GM18508 (cell line): ENCODE results near the gene RALB.
"Not testable (repeated sequence)": the region's sequence is repeated elsewhere in the genome, so short reads cannot be mapped to it uniquely, and the experiment has no call there.

Source experiments
- ATAC-seq: cut with Tn5 transposase; IDR thresholded peaks from one replicate; pipeline ENCODE4 v1.9.1; 2021; ENCODE audit warnings: moderate number of reproducible peaks; ENCODE audit not compliant: insufficient read depth, unreplicated experiment

The RALB gene

DNA sequence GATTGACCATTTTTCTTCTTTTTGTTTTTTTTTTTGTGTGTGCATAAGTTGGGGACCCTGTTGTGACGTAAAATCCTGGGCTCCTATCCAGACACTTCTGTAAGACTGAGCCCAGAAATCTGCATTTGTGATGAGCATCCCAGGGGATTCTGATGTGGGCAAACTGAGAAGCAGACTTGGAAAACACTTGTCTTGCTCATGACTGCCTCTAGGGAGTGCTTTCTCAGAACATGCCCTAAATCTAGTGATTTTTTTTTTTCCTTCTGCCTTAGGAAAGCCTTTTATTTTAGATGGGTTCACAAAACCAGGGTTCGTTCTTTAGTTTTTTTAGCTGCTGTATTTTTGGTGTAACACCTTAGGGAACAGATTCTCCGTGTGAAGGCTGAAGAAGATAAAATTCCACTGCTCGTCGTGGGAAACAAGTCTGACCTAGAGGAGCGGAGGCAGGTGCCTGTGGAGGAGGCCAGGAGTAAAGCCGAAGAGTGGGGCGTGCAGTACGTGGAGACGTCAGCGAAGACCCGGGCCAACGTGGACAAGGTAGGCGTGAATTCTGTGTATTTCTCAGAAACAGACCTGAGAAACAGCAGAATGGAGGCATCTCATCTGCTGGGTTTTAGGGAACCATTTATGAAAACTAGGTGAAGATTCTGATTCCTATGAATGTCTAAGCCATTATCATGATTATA lies 36.7 kb downstream of the RALB start:
- no peak for ATAC-seq

DNA sequence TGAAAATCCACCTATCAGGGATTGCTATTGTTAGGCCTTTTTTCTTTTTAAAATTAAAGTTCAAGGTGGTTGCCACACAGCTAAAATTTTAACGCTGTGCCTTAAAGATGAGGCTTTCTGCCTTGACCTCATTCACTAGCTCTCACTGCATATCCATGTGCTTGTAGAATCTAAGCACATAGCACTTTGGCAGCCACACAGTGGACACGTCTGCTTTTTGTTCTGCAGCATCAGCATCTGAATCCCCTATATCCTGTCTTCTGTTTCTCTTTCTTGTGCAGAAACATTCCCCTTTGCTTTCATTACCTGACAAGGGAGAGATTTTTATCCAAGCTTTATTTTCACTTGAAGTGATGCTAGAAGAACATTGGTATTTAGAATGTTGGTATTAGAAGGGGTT lies 38.1 kb downstream of the RALB start:
- ATAC-seq, result no peak

DNA sequence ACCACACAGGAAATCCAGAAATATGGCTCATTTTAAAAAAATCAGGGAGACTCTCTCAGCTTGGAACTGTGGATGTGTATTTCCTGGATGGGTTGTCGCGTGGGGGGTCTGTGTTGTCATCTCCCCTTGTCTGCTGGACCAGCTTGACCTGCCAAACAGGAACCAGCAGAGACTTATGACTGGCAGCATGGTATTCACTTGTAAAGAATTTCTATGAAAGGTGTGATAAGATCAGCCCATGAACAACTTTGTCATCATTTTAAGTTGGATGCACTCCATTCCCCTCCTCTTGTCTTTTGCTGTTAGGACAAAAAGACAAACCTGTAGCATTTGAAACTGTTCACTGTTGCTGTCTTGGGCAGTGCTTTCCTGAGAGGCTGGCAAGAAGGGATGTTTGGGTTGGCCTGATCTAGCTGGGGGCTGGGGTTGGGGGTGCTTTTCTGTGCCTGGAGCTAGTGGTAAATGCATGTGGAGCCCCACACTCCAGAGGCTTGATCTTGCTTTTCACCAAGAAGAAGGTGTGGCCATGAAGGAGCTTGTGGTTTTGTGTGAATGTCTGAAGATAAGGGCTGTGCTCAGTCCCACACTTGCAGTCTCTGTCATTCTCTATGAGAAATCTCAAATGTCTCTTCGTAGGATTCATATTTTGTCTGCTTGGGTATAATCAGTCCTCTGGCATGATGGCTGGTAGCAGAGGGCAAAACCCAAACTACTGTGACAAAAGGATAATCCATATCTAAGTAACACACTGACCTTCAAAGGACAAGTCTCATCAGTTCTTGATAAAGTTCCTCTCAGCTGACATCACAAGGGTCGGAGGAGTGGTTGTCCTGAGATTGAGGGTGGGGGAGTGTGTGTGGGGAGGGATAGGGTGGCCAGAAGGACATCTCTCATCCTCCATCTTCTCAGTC lies 39.0 kb downstream of the RALB start:
- ATAC-seq, result no peak

DNA sequence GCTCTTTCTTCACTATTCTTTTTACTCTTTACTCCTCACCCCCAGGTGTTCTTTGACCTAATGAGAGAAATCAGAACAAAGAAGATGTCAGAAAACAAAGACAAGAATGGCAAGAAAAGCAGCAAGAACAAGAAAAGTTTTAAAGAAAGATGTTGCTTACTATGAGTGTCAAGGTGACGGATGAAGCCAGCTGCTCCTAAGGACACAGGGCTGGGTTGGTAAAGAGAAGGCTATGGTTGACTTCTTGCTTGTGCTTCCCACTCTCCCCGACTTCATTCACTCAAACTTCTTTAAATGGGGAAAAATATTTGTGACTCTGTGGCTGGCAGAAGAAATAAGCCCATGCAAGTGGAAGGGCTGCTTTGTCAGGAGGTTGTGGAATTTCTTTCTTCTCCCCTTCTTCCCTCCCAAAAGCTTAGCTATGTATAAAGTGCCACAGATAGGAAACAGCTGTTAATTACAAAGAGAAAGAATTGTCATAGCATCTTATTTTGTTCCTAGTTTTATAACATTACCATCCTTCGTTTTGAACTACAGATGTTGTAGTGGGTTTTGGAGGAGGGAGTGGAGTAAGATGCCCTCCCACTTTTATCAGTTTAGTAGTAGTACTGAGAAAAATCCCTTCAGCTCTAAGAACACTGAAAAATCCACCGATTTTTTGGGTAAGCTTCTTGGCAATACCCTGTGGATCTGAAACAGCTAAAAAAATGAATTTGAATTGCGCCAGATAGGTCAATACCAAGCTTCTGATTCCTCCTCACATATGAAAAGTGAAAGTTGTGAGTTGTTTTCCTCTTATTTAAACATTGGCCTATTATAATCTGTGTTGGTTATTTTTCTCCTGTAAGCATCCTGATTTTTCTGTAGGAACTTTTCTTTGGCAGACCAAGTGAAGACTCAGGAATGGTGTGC lies 40.7 kb downstream of the RALB start:
- ATAC-seq, result no peak

DNA sequence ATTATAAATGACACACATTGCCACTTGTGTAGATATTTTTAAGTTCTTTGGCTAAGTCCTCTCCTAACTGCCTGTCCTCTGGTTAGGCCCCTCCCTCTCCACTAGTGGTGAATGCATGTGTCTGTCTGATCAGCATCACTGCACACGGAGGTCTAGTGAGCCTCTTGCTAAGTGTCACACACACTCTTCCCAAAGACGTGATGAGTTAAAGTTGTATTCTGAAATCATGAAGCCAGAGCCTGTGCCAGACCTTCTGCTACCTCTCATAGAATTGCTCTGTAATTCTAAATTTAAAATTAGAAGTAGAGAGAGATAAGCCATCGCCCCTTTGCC lies 41.3 kb downstream of the RALB start:
- ATAC-seq, result no peak

DNA sequence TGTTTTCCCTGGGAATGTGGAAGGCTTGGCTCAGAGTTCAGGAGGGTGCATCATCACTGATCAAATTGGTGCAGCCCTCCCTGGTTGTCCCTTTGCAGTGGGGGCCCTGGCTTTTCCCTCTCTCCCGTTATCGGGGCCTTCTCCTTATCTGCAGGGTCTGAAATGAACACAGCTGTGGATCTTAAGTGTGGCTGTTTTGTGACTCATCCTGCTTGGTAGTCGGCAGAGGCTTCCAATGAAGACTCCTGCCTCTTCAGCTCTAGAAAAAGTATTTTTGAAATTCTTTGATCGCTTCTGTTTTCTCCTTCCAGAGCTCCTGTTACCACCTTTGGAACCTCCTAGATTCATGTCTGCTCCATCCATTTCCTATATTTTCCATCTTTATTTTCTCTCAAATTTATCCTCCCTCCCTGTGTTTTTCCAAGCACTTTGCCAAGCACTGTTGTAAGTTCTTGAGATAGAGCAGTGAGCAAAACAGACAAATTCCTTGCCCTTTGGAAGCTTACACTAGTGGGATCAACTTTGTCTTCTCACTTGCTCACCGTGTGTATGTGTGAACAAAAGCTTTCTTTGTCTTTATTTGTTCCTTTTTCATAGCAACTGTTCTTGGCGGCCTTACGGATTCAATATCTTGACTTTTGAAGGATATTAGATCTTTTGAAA lies 45.7 kb downstream of the RALB start:
- ATAC-seq, result no peak

DNA sequence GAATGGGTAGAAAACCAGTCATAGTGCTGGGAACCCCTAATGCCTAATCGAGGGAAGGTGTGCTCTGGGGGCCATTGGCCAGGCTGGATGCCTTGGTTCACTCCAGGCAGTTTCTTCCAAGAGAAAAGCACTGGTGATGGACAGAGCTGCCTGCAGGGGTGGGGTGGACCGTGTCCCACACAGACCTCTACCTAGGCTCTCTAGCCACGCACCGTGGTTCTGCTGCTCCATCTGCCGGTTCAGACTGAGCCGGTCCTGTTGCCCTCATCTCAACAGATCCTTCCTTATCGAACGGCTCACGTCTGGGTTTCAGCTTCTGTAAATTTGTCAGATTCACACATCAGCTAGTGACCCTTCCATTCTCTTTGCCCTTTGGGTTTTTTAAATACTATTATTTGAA lies 46.4 kb downstream of the RALB start:
- no peak for ATAC-seq

DNA sequence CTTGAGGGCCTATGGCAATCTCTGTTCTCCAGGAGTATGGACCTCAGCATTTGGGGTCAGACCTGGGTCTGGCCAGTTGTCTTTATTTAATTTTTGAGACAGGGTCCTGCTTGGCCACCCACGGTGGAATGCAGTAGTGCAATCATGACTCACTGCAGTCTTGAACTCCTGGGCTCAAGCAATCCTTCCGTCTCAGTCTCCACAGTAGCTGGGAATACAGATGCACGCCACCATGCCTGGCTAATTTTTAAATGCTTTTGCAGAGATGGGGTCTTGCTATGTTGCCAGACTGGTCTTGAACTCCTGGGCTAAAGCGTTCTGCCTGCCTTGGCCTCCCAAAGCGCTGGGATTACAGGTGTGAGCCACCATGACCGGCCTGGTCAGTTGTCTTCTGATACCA lies 46.9 kb downstream of the RALB start:
- ATAC-seq, result no peak

DNA sequence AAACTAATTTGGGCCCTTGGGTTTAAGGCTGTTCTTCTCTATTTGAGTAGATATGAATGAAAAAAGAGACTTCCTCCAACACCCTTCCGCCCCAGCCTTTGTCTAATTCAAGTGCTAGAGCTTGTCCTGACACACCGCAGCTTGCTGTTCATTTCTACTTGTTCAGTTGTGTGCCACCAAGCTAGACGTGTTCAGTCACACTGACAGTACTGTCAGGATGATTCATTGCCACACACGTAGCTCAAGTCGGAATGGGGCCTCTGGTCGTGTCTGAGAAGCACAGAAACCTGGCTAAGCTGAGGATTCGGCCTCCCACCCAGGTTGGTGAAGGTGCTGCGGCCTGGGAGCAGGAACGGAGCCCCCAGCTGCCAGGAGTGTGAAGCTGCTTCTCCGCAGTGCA lies 47.7 kb downstream of the RALB start:
- ATAC-seq, result no peak

DNA sequence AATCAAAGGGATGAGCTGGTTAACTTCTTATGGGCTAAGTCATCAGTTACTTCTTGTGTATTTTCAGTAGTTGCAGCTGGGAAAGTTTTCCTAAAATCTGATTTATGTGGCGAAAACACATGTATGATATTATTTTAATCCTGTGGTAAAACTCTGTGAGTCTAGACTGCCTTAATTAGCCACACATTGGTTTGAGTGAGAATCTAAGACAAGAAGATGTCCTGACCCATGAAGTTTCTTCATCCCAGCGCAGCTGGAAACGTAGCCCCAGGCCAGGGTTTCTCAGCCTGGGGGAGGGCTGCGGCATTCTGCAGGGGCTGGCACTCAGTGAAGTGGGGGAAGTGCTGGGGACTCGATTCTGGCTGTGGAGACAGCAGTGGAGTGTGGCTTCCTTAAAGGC lies 48.6 kb downstream of the RALB start:
- ATAC-seq, result no peak

DNA sequence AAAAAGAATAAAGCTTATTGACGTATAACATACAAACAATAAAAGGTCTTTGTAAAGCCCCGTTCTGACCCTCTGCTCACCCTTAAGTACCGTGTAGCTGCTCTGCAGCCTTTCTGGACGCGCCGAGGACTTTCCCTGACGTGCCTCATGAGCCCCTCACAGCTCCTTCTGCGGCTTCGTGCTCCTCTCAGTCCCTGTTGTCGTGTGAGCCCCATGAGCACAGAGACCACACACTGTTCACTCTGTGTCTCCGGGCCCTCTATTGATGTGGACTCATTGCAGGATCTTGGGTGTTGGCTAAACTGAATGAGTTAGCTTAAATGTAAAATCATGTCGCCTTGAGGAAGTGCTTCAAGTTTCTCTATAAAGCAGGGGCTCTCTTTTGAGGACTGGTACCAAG lies 49.6 kb downstream of the RALB start:
- ATAC-seq, result no peak

DNA sequence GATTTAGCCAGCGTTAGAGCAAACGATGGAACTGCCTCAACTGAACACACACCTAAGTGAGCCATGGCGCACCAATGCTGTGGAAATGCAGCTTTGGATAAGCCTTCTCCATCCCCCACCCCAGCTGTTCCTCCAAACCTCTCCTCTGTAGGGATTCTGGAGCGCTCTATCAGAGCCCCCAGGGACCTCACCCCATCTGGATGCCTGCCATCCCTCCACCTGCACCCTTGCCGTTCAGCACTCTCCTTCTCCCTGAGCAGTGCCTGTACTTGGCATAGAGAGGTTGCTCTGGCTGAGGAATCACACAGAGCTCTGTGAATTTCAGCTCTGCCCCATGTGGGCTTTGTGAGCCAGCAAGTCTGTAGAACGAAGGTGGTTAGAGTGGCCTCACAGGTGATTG lies 50.5 kb downstream of the RALB start:
- no peak for ATAC-seq

DNA sequence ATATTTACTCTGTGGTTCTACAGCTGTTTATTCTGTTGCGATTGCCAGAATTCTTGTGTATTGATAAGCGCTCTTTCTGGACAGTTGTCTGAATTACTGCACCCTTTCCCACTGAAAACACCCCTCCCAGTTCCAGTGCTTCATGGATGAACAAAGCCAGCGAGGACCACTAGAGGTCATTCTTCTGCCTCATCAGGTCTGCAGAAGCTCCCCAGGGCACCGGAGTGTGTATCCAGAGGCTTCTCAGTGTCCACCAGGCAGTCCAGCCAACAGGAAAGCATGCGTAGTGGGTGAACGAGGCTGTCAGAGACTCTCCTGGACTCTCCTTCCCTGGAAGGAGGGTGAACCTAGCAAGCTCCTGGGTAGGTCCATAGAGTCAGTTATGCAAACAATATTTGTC lies 52.6 kb downstream of the RALB start:
- ATAC-seq, result no peak

DNA sequence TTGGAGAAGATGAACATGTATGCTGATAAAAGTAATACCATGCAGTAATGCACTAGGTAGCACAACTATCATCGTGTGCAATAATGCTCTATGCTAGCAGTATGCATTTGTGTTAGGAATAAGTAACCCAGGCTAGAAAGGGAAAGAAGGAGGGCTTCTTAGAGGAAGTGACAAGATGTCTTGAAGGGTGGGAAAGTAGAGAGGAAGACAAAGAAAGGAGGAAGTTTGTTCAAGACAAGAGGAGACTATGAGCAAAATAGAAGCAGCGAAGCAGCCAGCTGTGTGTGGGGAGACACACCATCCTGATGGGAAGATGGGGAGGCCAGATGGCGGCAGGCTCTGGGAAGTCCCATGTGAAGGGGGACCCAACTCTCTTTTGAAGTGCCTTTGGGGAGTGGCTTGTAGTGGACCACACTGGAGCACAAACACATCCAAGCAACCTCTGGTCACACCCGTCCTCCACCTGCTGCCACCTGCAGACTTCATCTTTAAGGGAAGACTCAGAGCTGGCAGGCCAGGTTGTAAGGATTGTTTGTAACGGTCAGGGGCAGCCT lies 53.4 kb downstream of the RALB start:
- ATAC-seq, result no peak

DNA sequence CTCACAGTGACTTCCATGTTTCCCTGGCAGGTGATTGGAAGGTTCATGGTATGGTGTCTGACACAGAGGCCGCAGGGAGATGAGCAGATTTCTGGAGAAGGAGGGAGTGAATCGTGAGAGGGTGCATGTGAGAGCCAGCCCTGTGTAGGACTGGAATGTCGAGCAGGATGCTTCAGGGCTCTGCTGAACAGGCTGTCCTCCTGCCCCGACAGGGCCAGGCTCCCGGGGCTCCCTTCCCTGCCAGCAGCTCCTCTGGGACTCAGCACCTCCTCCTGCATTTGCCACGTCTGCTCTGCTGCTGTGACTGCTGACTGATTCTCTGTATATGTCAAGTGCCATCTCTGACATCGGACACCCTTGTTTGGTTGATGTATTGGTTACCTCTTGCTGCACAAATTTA lies 54.8 kb downstream of the RALB start:
- no peak for ATAC-seq

DNA sequence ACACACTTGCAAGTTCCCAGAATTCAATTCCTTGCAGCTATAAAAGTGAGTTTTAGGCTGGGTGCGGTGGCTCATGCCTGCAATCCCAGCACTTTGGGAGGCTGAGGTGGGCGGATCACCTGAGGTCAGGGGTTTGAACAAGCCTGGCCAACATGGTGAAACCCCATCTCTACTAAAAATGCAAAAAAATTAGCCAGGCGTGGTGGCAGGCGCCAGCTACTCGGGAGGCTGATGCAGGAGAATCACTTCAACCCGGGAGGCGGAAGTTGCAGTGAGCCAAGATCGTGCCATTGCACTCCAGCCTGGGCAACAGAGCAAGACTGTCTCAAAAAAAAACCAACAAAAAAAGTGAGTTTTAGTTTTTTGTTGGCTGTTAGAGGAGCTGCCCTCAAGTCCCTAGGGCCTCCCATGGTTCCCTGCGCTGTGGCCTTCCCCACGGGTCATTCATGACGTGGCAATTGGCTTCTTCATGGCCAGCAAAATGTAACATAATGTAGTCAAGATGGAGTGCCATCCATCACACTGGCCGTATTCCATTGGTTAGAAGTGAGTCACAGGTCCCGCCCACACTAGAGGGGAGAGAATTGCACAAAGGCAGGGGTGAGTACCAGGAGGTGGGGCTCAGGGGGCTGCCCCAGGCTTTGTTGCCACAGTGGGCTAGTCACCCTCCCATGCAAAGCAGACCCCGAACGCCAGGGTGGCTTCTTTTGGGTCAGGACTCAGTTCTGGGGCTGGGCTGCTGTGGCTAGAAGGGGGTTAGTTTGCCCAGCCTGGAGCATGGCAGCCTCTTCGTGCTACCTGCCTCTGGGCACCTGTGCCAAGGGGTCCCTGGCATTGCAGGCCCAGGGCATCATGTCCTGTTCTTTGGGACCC lies 55.6 kb downstream of the RALB start:
- no peak for ATAC-seq

DNA sequence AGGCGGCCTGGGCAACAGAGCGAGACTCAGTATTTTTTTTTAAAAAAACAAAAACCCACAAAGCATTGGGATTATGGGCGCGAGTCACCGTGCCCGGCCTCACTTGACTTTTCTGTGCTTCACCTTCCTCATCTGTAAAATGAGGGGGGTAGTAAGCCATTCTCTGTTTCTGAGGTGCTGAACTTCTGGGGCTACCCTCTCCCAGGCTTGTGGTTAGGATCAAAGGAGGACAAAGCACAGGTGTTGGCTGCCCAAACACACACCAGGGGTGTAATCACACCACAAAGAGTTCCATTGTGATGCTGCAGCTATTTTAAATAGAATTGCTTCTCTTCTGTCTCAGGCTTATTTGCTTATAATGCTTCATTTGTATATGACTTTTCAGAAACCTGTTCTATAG lies 57.5 kb downstream of the RALB start:
- no peak for ATAC-seq

DNA sequence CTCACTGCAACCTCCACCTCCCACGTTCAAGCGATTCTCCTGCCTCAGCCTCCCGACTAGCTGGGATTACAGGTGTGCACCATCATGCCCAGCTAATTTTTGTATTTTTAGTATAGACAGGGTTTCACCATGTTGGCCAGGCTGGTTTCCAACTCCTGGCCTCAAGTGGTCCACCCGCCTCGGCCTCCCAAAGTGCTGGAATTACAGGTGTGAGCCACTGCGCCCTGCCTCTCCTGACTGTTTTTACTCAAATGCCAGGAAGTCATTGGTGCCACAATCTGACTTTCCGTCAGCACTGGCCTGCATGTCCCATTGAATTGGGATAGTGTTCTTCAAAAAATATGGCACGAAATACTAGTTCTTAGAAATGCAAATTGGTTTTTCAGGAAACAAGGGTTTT lies 58.2 kb downstream of the RALB start:
- ATAC-seq, result not testable (repeated sequence)

DNA sequence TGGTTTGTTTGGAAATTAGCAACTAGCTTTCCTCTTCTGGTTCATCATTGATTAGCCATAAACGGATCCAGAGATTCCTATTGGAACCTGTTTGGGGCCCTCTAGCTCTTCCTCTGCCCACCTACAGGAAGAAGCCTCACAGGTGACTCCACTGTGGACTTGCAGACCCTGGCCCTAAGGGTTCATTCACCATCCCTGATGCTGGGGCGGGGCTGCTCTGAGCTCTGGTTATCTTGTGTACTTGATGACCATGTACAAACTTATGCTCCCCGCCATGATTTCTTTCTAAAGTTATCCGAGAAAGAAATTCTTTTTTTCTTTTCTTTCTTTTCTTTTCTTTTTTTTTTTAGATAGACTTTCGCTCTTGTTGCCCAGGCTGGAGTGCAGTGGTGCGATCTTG lies 59.4 kb downstream of the RALB start:
- ATAC-seq, result no peak
